CD1c-positive myeloid dendritic cell (primary cell): ENCODE measurements around the gene COL4A4.
A peak's percentile ranks its signal among the peaks of the same experiment; 100 is the strongest.

Experiments
- DNase-seq: peaks from one replicate; pipeline ENCODE4 v3.0.0-alpha.2; 2016; ENCODE audit errors: extremely low spot score

Gene COL4A4

GRCh38 chr2:227030789-227031188 is 133.2 kb downstream of the COL4A4 start:
- DNase-seq: no peak

- DNase-seq: peak; percentile 62
These were observed 134.4 kb downstream of the COL4A4 start for GRCh38 chr2:227029426-227030105.

- DNase-seq: no peak
These were observed 138.5 kb downstream of the COL4A4 start for GRCh38 chr2:227025510-227025909.

GRCh38 chr2:227022608-227023007 is 141.4 kb downstream of the COL4A4 start:
- no peak for DNase-seq

GRCh38 chr2:227020416-227020815 is 143.6 kb downstream of the COL4A4 start:
- peak; percentile 59 for DNase-seq

GRCh38 chr2:227016894-227017293 is 147.1 kb downstream of the COL4A4 start:
- DNase-seq: no peak

GRCh38 chr2:227013881-227014280 is 150.1 kb downstream of the COL4A4 start:
- DNase-seq: no peak

GRCh38 chr2:227013330-227013729 is 150.7 kb downstream of the COL4A4 start:
- DNase-seq: no peak

GRCh38 chr2:227010433-227010832 is 153.6 kb downstream of the COL4A4 start:
- no peak for DNase-seq

GRCh38 chr2:227007940-227008339 is 156.1 kb downstream of the COL4A4 start:
- no peak for DNase-seq

GRCh38 chr2:227007148-227007547 is 156.9 kb downstream of the COL4A4 start:
- DNase-seq: no peak

GRCh38 chr2:227006189-227006897 is 157.7 kb downstream of the COL4A4 start:
- no peak for DNase-seq

- DNase-seq: no peak
These were observed 159.5 kb downstream of the COL4A4 start for GRCh38 chr2:227004482-227004881.

- no peak for DNase-seq
These were observed 163.9 kb downstream of the COL4A4 start for GRCh38 chr2:227000123-227000522.

GRCh38 chr2:226999661-227000060 is 164.3 kb downstream of the COL4A4 start:
- no peak for DNase-seq

GRCh38 chr2:226995625-226996041 is 168.4 kb downstream of the COL4A4 start:
- no peak for DNase-seq

GRCh38 chr2:226994775-226995174 is 169.2 kb downstream of the COL4A4 start:
- no peak for DNase-seq

GRCh38 chr2:226993171-226993570 is 170.8 kb downstream of the COL4A4 start:
- DNase-seq: no peak

- no peak for DNase-seq
These were observed 172.3 kb downstream of the COL4A4 start for GRCh38 chr2:226991663-226992062.

- no peak for DNase-seq
These were observed 178.4 kb downstream of the COL4A4 start for GRCh38 chr2:226985583-226985946.

GRCh38 chr2:226984750-226985582 is 179.0 kb downstream of the COL4A4 start:
- peak; percentile 27 for DNase-seq

- DNase-seq: no peak
These were observed 179.9 kb downstream of the COL4A4 start for GRCh38 chr2:226983895-226984749.
